SK-N-SH treated with all-trans-retinoic acid at 6 μM for 48 hours (cell line): ENCODE data around the gene SCFD2.

Source experiments
- ATAC-seq: fragments of 200-7000 bp; cut with Tn5 transposase; 3 replicates; pipeline ENCODE4 v1.9.1; 2020; ENCODE audit warnings: mild to moderate bottlenecking, moderate library complexity
- ARNTL ChIP-seq: fragments of 450-650 bp; formaldehyde crosslinking; IDR thresholded peaks from 2 replicates; pipeline ENCODE4 v1.5.0; 2020; ENCODE audit warnings: low read depth, mild to moderate bottlenecking, moderate library complexity, borderline replicate concordance
- BACH2 ChIP-seq: fragments of 250-450 bp; sonication (Bioruptor Pico); IDR thresholded peaks from 2 replicates; pipeline ENCODE4 v1.9.0; 2021; ENCODE audit warnings: mild to moderate bottlenecking, borderline replicate concordance
- CSDC2 ChIP-seq: fragments of 250-450 bp; sonication (Bioruptor Pico); IDR thresholded peaks from 2 replicates; pipeline ENCODE4 v1.5.0; 2020; ENCODE audit warnings: mild to moderate bottlenecking, moderate library complexity
- CSRNP3 ChIP-seq: fragments of 250-450 bp; sonication (Bioruptor Pico); IDR thresholded peaks from 2 replicates; pipeline ENCODE4 v1.5.1; 2021; ENCODE audit warnings: mild to moderate bottlenecking, moderate library complexity
- ESRRG ChIP-seq: fragments of 250-450 bp; sonication (Bioruptor Pico); IDR thresholded peaks from 2 replicates; pipeline ENCODE4 v1.6.1; 2021; ENCODE audit warnings: mild to moderate bottlenecking
- GLIS3 ChIP-seq: fragments of 250-450 bp; sonication (Bioruptor Pico); IDR thresholded peaks from 2 replicates; pipeline ENCODE4 v1.5.0; 2020; ENCODE audit warnings: mild to moderate bottlenecking, moderate library complexity
- ISL1 ChIP-seq: fragments of 250-450 bp; sonication (Bioruptor Pico); IDR thresholded peaks from 2 replicates; pipeline ENCODE4 v2.1.2; 2022; ENCODE audit warnings: mild to moderate bottlenecking, moderate library complexity
- OSR1 ChIP-seq: fragments of 250-450 bp; sonication (Bioruptor Pico); IDR thresholded peaks from 2 replicates; pipeline ENCODE4 v1.8.0; 2022; ENCODE audit warnings: moderate library complexity, mild to moderate bottlenecking, inconsistent platforms
- PATZ1 ChIP-seq: fragments of 250-450 bp; sonication (Bioruptor Pico); IDR thresholded peaks from 2 replicates; pipeline ENCODE4 v1.8.0; 2020; ENCODE audit warnings: mild to moderate bottlenecking, moderate library complexity, borderline replicate concordance
- POU6F1 ChIP-seq: fragments of 250-450 bp; sonication (Bioruptor Pico); IDR thresholded peaks from 2 replicates; pipeline ENCODE4 v1.8.0; 2021; ENCODE audit warnings: low read depth, mild to moderate bottlenecking, moderate library complexity, borderline replicate concordance
- PPARA ChIP-seq: fragments of 250-450 bp; sonication (Bioruptor Pico); IDR thresholded peaks from 2 replicates; pipeline ENCODE4 v1.5.0; 2020; ENCODE audit warnings: mild to moderate bottlenecking, borderline replicate concordance
- RARB ChIP-seq: fragments of 250-450 bp; sonication (Bioruptor Pico); IDR thresholded peaks from 2 replicates; pipeline ENCODE4 v1.8.0; 2021; ENCODE audit warnings: mild to moderate bottlenecking, moderate library complexity
- SNAI2 ChIP-seq: fragments of 250-450 bp; sonication (Bioruptor Pico); IDR thresholded peaks from 2 replicates; pipeline ENCODE4 v1.5.0; 2020; ENCODE audit warnings: mild to moderate bottlenecking, moderate library complexity
- TCF4 ChIP-seq: fragments of 250-450 bp; sonication (Bioruptor Pico); IDR thresholded peaks from 2 replicates; pipeline ENCODE4 v1.8.0; 2021; ENCODE audit warnings: mild to moderate bottlenecking, moderate library complexity, borderline replicate concordance
- TOX ChIP-seq: fragments of 250-450 bp; sonication (Bioruptor Pico); IDR thresholded peaks from 2 replicates; pipeline ENCODE4 v1.8.0; 2021; ENCODE audit warnings: mild to moderate bottlenecking, moderate library complexity, borderline replicate concordance
- TSHZ2 ChIP-seq: fragments of 250-450 bp; sonication (Bioruptor Pico); IDR thresholded peaks from 2 replicates; pipeline ENCODE4 v1.5.0; 2020; ENCODE audit warnings: mild to moderate bottlenecking, moderate library complexity
- ZC3H10 ChIP-seq: fragments of 250-450 bp; sonication (Bioruptor Pico); IDR thresholded peaks from 2 replicates; pipeline ENCODE4 v1.5.1; 2021; ENCODE audit warnings: mild to moderate bottlenecking, moderate library complexity
- ZFP3 ChIP-seq: fragments of 250-450 bp; sonication (Bioruptor Pico); IDR thresholded peaks from 2 replicates; pipeline ENCODE4 v1.5.0; 2020; ENCODE audit warnings: mild to moderate bottlenecking, moderate library complexity
- ZFP30 ChIP-seq: fragments of 450-650 bp; formaldehyde crosslinking; IDR thresholded peaks from 2 replicates; pipeline ENCODE4 v1.5.0; 2022; ENCODE audit warnings: mild to moderate bottlenecking, moderate library complexity
- ZNF565 ChIP-seq: fragments of 450-650 bp; formaldehyde crosslinking; conservative IDR thresholded peaks from 2 replicates; pipeline ENCODE4 v1.5.0; 2020; ENCODE audit warnings: low read depth, mild to moderate bottlenecking, moderate library complexity
- ZNF70 ChIP-seq: fragments of 450-650 bp; formaldehyde crosslinking; IDR thresholded peaks from 2 replicates; pipeline ENCODE4 v1.5.0; 2020; ENCODE audit warnings: mild to moderate bottlenecking, moderate library complexity
- ZNF8 ChIP-seq: fragments of 450-650 bp; formaldehyde crosslinking; IDR thresholded peaks from 2 replicates; pipeline ENCODE4 v1.5.0; 2020; ENCODE audit warnings: mild to moderate bottlenecking, moderate library complexity

SCFD2 gene

GRCh38 chr4:53049528-53049927, 316.3 kb downstream of the SCFD2 start (continued):
- TF ChIP-seq POU6F1 (CRISPR knock-in tag) = no peak
- peak; percentile 61; the same call in 1 of the 2 replicates for TF ChIP-seq TCF4
- TF ChIP-seq PPARA = no peak
- TF ChIP-seq RARB (CRISPR knock-in tag) = no peak
- TF ChIP-seq ZNF8 (CRISPR knock-in tag) = no peak
- TF ChIP-seq SNAI2 (CRISPR knock-in tag) = no peak
- no peak for TF ChIP-seq OSR1 (CRISPR knock-in tag)
- TF ChIP-seq, all 23 proteins: peak for 2

GRCh38 chr4:53044651-53044960, 321.3 kb downstream of the SCFD2 start:
- no peak for ATAC-seq
- TF ChIP-seq TCF4 = no peak
- no peak for TF ChIP-seq BACH2 (CRISPR knock-in tag)
- TF ChIP-seq TSHZ2 (CRISPR knock-in tag) = no peak
- no peak for TF ChIP-seq ZFP3 (CRISPR knock-in tag)
- no peak for TF ChIP-seq POU6F1 (CRISPR knock-in tag)
- no peak for TF ChIP-seq RARB (CRISPR knock-in tag)
- TF ChIP-seq CSDC2 (CRISPR knock-in tag) = no peak
- TF ChIP-seq ESRRG (CRISPR knock-in tag) = no peak
- no peak for TF ChIP-seq PATZ1

- TF ChIP-seq GLIS3 (CRISPR knock-in tag) = no peak
- no peak for TF ChIP-seq ZNF8 (CRISPR knock-in tag)
- TF ChIP-seq OSR1 (CRISPR knock-in tag) = no peak
- no peak for TF ChIP-seq CSRNP3 (CRISPR knock-in tag)
- no peak for TF ChIP-seq ISL1 (CRISPR knock-in tag)
- TF ChIP-seq SNAI2 (CRISPR knock-in tag) = no peak
- TF ChIP-seq PATZ1 = no peak
- no peak for TF ChIP-seq TSHZ2 (CRISPR knock-in tag)
- TF ChIP-seq PPARA = no peak
- no peak for TF ChIP-seq TCF4
- no peak for TF ChIP-seq CSDC2 (CRISPR knock-in tag)
- no peak for TF ChIP-seq ZFP3 (CRISPR knock-in tag)
- no peak for TF ChIP-seq ZFP30
- TF ChIP-seq RARB (CRISPR knock-in tag) = no peak
- no peak for TF ChIP-seq ARNTL (CRISPR knock-in tag)
- TF ChIP-seq ZNF70 (CRISPR knock-in tag) = no peak
- no peak for TF ChIP-seq ZNF565 (CRISPR knock-in tag)
- TF ChIP-seq ZC3H10 (CRISPR knock-in tag) = no peak
- no peak for TF ChIP-seq TOX (CRISPR knock-in tag)
- no peak; the same call in 2 of the 3 replicates for ATAC-seq
Observed at GRCh38 chr4:53043891-53044650, 321.8 kb downstream of the SCFD2 start.
